NCI-H446 (cell line): ENCODE measurements around the gene LCA5.
"Not testable (repeated sequence)": the region's sequence is repeated elsewhere in the genome, so short reads cannot be mapped to it uniquely, and the experiment has no call there.

ENCODE experiments used
- DNase-seq, 2 experiments: peaks; one replicate each; lab custom pipeline; 2025; lab: John Stamatoyannopoulos, UW

Gene LCA5

DNA sequence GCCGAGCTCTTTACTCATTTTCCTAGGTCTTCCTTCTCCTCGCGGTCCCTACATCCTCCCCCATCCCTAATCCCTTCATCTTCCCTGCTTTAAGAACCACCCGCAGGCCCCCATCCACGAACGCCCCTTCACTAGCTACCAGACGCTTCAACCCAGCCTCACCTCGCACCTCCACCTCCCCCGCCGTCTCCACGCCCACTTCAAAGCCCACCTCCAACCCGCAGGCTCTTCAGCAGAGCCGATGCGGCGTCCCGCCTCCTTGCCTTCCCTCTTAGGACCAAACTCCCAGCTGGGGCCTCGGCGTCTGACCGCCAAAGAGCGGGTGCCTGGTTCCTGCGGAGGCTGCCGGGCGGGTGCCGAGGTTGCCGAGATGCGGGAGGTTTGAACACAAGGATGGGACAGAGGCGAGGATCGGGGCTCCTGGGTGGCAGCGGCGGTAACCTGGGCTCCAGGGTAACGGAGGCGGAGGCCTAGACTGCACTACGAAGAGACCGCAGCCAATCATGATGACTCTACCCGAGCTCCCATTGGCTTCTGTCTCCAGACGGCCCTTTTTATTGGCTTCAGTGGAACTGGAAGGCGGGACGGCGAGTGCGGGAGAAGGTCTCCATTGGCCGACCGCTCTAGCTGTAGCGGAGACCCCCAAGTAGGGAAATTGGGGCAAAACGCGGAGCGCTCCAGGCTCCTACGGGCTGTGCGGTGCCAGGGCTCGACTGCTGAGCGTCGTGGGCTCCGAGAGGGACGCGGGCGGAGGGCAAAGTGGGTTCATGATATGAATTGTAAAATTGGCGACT, at the start of gene LCA5:
Gene LCA5 (minus strand): TSS at position 477 of the 794 bp plus-strand sequence. CDS start 18,536 bp downstream, outside the sequence.
- DNase-seq, result peak; percentile 91 to 96

DNA sequence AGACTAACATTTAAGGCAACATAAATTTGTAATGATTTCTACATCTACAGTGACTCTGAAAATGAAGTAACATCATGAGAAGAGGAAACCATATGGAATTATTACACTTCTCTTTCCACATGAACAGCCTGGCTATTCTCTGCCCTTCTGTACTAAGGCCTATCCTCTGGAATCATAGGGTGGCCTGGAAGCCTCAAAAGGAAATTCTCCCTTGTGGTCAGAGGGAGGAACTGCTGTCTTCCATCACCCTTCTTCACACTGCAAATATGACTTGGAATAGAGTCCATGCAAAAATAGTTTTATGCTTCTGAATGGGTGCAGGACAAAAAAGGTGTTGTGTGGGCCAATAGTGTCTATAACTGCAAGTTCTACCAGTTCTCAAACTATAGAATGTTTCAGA, 49.3 kb upstream of the LCA5 start:
- peak in 1 of 2 experiments; percentile 42 for DNase-seq

DNA sequence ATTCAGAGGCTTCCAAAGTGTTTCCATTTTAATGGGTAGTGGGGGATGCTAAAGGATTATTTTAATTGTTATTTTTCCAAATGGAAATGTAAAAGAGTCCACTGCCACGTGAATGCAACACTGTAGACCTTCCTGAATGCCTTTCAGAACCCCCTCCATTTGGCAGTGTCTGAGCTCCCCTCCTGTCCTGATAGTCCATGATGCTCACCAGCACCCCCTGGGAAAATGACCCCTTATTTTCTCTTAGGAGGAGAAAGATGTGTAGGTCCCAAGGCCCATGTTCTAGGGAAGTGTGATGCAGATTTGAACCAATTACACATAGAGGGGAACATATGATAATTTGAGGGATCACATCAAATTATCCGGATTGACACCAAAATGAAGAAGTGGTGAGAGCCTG, 47.1 kb upstream of the LCA5 start:
- no peak for DNase-seq

DNA sequence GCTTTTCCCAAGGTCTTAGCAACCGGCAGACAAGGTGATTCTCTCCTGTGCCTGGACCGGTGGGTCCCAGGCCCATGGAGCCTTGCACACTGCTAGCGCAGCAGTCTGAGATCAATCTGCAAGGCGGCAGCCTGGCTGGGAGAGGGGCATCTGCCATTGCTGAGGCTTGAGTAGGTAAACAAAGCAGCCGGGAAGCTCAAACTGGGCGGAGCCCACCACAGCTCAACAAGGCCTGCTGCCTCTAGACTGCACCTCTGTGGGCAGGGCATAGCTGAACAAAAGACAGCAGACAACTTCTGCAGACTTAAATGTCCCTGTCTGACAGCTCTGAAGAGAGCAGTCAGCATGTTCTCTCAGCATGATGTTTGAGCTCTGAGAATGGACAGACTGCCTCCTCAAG, 40.7 kb upstream of the LCA5 start:
- not testable (repeated sequence) for DNase-seq

DNA sequence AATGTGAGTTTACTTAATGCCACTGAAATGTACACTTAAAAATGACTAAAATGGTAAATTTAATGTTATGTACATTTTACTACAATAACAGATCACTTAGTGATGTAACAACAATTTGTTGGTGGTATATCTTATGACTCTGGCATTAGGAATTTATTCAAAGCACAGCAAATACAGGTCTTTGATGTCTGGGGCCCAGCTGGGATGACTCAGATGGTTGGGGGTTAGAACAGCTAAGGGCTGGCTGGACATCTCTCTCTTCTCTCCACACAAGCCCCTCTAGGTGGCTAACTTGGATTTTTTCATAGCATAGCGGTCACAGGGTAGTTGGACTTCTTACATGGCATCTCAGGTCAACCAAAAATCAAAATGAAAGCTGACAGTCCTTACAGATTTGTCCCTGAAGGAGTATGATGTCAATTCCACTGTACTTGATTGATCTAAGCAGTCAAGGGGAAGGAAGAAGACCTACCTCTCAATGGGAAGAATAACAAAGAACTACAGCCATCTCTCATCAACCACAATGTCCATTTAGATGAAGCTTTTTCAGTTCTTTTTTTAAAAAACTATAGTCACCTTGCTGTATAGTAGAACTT, 37.5 kb upstream of the LCA5 start:
- DNase-seq, result no peak

DNA sequence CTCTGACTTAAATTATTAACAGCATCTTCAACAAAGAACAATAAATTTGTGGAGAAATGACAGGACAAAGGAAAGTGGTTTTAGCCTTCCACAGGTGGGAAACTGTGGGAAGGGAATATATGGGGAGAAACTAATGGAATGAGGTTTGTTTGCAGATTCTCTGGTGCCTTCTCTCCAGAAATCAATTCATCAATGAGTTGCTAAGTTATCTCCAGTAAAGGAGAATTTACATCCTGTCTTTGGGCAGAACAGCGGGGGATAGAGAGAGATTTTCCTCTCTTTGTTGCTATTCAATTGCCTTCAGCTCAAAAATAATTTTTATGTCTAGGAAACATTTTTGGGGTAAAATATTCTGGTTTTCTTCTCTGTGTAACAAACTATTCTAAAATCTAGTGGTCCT, 36.9 kb upstream of the LCA5 start:
- DNase-seq, result no peak

DNA sequence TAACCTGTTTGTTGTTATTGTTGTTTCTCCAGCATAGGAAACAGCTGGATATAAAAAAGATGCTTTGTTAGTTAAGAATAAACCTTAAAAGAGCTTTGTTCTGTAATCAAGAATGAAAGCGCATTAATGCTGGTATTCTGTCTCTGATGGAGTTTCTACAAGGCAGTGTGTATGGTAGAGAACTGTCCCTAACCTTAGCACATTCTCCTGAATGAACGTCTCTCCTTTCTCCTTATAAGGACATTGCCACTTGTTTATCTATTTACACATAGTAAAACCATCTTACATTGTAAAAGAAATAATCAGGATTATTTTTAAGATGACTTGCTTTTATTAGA, 33.8 kb upstream of the LCA5 start:
- DNase-seq, result no peak

DNA sequence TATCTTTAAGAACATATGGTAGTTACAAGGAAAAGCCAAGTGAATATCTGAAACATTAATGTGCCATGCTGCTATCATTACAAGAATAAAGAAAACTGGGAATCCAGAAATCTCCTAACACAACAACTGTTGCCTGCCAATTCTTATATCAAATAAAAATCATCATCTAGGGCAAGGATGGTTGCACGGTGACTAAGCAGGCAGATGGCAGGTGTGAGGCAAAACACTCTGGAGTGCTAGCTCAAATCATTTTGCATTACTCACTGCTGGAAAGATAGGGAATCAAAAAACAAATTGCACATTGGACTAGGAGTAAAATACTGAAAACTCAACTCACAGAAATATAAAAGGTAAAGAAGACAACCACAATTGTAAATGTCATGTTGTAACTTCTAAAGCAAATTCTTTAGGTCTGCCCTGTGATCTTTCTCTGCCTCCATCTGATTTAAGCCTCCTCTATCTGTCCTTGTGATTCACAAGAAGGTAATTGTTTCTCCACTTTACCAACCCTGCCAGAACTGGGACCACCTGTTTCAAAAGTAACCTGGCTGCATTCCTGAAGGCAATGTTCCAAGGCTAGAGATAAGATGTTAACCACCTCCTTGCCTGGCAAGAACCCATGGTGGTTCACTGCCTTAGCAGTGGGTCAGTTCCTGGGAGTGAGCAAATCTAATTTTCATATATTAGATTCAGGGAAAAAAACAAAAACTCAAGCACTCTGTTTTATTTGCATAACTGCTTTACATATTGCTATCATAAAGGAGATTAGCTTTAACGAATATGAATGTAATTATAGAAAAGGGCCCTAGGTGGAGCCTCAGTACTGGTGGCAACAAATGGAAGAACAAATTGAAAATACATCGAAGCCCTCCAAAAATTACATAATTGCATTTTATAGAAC, 33.1 kb upstream of the LCA5 start:
- DNase-seq, result peak; percentile 46 to 50

DNA sequence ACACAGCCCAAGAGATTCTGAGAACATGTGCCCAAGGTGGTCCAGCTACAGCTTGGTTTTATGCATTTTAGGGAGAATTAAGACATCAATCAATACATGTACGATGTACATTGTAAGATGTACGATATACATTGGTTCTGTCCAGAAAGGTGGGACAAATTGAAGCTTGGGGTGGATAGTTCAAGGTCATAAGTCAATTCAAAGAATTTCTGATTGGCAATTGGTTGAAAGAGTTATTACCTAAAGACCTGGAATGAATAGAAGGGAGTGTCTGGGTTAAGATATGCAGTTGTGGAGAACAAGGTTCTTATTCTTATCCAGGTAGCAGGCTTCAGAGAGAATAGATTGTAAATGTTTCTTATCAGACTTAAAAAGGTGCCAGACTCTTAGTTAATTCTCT, 31.8 kb upstream of the LCA5 start:
- no peak for DNase-seq

DNA sequence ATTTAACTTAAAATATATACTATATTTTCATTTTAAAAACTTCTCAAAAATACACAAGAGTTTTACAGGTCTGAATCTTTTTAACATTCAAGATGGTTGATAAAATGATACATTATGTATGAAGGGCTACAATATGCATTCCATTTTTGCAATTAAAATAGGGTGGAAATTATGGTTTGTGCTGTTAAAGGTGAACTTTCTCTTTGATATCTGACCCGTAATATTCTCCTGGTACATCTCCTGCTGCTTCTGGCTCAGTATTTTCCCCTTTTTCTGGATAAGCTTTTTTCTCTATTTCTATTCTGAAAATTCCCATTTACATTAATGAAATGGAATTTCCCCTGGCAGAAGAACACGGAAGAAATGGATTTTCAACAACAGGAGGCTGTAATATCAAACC, 27.4 kb upstream of the LCA5 start:
- no peak for DNase-seq

DNA sequence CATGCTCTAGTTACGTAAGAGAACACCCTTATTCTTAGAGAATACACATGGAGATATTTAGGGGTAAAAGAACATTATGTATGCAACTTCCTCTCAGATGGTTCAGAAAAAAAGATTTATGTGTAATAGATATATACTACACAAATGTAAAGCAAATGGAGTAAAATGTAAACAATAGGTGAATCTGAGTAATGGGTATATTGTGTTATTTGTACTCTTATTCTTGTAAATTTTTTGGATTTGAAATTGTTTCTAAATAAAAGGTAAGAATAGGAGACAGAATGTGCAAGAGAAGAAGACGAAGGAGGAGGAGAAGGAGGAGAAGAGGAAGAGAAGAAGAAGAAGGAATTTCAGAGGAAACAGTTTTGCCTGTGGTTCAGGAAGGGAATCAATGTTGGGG, 22.5 kb upstream of the LCA5 start:
- DNase-seq, result no peak

DNA sequence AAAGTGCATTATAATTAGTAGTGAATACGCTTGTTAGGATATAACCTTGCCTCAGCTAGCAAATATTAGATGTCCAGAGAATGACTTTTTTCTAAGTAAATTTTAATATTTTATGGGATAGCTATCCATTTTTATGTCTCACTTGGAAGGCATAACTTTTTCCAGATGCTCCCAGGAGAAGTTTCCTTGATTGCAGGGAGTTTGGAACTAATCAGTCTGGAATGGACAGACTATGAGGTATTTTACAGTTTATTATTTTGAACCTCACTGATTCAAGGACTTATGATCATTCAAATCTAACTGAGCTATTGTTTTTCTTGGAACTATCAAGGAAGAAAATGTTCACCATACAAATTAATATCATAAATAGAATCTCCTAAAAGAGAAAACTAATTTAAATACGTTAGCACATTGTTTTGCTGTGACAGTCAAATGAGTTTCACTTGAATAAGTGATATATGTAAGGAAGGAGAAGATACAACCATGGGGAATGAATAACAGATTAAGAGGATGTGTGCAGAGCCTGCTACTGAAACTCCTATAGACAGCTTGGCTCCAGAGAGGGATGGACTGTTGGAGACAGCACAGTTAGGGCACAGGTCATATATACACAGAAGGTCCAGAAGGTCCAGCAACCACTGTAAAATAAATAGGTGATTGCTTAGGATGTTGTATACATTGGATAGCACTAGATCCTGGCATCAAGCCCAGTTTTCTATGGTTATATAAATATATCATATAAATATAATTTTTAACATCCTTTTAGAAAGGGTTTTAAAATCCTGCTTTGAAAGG, 20.6 kb upstream of the LCA5 start:
- DNase-seq, result no peak

DNA sequence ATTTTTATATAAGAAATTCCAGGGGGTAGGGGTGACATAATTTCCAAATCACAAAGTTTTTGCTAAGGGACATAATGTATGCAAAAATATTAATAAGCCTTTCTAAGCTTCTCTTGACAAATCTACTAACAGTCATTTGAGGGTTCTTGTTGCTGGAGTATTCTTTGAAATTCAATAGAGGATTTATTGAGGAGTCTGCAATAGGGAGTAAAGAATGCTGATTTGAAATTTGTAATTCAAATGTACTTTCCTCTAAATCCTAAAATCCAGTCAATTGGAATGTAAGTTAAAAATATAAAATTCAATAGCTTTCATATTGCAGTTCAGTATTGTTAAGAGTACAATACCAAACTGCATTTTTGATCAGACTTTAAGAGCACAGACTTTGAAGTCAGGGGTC, 17.1 kb upstream of the LCA5 start:
- DNase-seq, result no peak

DNA sequence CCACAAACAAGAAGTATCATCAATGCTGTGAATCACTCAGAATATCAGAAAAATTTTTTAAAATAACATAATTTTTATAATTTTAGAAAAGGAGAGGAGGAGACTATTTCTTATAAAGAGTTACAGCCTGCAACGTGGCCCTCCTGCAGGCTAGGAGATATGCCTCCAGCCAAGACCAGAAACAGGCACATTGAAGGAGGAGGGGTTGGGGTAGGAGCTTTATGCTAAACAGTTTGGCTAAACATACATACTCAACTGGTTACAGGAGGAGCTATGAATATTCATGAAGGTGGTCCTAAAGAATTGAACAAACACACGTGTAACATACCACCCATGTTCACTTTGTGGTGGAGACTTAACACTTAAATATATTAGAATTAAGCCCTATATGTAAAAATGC, 14.2 kb upstream of the LCA5 start:
- DNase-seq, result no peak

DNA sequence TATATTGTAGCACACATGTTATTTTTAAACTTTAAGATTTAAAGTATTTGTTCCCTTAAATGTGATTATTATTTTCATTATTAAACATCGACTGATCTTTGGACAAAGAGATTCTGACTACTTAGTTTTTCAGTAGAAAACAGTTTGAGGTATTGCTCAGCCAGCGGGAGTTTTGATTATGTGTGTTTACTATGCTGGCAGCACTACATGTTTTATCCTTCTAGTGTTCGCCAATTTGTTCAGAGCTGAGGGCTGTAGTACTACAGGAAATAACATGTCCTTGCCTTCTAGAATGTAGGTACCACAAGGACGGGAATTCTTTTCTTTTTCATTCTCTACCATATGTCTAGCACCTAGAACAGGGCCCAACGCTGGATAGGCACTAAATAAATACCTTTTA, 11.1 kb upstream of the LCA5 start:
- peak in 1 of 2 experiments; percentile 29 for DNase-seq

DNA sequence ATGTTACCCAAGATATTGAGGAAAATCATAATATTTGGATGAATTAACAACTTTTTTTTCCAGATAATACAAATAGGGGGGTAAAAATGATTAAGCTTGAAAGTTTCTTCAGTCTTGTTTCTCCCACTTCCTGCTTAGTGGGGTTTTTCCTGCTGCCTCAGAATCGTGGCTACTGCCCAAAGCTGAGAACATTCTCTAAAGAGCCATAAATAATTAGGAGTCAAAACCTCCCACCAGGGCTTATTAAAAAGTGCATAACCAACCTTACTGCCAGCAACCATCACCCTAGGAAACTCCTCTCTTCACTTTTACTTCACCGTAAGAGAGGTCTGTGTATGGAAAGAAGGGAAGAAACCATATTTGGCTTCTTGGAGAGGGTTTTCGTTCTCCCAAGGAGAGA, 9.0 kb upstream of the LCA5 start:
- no peak for DNase-seq

DNA sequence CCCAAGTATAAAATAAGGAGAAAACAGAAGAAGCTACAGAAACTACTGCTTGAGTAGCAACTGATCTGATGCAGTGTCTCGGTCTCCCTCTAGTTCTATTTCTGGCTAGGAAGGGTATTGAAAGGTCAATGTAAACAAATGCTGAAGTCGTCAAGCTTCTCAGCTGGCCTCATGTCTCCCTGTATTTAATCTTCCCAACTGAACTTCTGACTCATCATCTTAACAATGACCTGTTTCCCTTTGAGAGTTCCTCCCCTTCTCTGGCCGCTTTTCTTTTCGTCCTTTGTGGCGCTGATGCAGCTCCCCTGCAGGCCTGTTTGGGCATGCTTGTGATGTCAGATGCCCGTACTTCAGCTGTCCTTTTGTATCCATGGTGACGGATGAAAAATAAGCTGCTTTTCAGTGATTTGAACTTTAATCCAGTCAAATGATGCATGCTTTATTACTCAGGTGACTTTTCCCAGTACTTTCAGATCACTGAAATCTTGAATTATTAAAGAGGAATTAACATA, 7.8 kb upstream of the LCA5 start:
- DNase-seq, result peak; percentile 82 to 89

DNA sequence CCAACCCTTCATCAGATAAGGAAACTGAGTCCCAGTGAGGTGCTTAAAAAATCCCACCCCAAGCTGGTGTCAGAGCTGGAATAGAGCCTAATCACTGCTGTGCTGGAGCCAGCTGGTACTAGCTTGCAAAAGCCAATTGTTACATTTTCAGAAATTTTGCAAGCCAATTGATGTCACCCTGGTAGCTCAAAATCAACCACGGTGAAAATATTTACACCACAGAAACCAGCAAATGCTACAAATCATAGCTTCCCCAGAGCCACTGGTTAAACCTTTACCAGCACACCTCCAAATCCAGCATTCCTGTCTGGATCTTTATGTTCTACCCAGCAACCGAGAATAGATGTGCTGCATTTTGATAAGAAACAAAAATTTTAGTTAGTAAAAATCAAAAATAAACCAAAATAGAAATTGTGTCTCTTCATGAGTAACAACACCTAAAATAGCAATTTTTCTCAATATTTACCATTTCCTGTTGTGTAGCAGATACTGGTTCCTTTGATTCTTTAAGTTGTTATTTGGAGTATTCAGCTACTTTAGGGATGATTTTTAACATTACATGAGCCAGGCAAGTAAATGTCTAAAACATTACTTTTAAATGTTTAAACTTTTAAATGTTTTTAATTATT, 7.2 kb upstream of the LCA5 start:
- peak in 1 of 2 experiments; percentile 28 for DNase-seq

DNA sequence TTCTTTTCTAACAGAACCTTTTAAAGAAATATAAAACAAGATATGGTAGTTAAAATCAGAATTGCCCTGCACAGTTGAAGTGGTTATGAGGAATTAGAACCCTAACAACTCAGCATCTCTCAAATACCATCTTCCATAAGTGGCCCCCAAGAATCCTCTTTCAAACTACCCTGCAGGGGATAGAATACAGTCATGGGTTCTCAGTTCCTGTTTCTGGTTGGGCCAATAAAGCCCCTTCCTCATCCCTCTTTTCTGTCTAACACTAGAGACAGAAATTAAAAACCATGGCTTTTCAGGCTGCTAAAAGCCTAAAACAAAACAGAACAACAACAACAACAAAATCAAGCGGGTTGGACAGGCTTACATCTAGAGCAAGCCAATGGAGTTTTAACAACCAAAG, 6.7 kb upstream of the LCA5 start:
- DNase-seq, result no peak

DNA sequence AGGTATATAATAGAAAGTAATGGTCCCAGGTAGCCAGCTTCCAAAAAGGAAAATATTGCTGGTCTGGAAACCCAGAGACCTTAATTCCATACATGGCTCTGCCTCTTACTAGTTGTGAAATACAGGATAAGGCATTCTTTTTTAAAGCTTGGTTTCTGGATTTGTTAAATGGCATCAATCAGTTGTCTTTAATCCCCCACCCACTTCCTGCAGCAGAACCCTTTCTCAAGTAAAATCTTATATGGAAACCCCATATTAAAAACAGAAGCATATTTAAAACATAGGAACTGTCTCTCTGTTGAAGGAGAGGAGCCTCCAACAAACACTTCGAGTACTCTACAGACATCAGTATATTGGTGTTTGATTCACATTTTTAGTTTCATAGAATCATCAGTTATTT, 6.2 kb upstream of the LCA5 start:
- DNase-seq, result no peak
